ENCODE measurements around the gene RPH3AL.

- TF ChIP-seq CTCF (IDR thresholded peaks at IDR 0.05) (peak; percentile 38 to 69 (median 51)), POLR2A (IDR thresholded peaks at IDR 0.05) (no peak)
These were observed 43.2 kb downstream of the RPH3AL start for GRCh38 chr17:309361-309888.
